ENCODE measurements around the gene STX18. TPM values are rescaled to one million over a fixed set of nuclear protein-coding genes. Genes with fewer than 3 reads are reported as not detected.
A peak's percentile ranks its signal among the peaks of the same experiment; 100 is the strongest.
"Not testable (repeated sequence)": the region's sequence is repeated elsewhere in the genome, so short reads cannot be mapped to it uniquely, and the experiment has no call there.

The STX18 gene
- total RNA-seq, 1 donor from 2014 or later, result 20.4 TPM

DNA sequence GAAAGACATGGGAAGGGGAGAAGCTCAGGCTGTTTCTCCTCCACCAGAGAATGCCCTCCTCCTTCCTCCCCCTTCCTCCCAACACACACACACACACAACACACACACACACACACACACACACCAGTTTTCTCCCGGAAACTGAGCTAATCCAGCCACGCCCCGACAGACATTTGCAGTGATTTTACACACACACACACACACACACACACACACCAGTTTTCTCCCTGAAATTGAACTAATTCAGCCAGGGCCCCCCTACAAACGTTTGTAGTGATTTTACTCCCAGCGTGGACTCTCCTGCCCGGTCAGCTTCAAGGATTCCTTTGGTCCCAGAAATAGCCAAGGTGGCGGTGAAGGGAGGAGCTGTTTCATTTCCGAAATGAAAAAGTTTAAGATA, 32.9 kb upstream of the STX18 start:
- peaks cover 6% of the 10 kb centered on the region for H3K4me1 ChIP-seq
- TF ChIP-seq POLR2AphosphoS5 (IDR thresholded peaks at IDR 0.05; ENCODE audit: insufficient read depth in 1 of 2, low read depth in 1 of 2), result no peak
- TF ChIP-seq, protein P1, sequence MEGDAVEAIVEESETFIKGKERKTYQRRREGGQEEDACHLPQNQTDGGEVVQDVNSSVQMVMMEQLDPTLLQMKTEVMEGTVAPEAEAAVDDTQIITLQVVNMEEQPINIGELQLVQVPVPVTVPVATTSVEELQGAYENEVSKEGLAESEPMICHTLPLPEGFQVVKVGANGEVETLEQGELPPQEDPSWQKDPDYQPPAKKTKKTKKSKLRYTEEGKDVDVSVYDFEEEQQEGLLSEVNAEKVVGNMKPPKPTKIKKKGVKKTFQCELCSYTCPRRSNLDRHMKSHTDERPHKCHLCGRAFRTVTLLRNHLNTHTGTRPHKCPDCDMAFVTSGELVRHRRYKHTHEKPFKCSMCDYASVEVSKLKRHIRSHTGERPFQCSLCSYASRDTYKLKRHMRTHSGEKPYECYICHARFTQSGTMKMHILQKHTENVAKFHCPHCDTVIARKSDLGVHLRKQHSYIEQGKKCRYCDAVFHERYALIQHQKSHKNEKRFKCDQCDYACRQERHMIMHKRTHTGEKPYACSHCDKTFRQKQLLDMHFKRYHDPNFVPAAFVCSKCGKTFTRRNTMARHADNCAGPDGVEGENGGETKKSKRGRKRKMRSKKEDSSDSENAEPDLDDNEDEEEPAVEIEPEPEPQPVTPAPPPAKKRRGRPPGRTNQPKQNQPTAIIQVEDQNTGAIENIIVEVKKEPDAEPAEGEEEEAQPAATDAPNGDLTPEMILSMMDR (IDR thresholded peaks at IDR 0.05), result no peak
- TF ChIP-seq POLR2A (IDR thresholded peaks at IDR 0.05), result no peak
- no peaks in the 10 kb centered on the region for H3K9me3 ChIP-seq
- H3K4me3 ChIP-seq, result peak overlapping the region; percentile 51 to 78
- H3K36me3 ChIP-seq, result no peaks in the 10 kb centered on the region
- intact Hi-C loops (cut with DNase I), result no loop called here
- no peak for DNase-seq (ENCODE audit: extremely low spot score in 2 of 2)
- peak overlapping the region; percentile 76 for H3K27ac ChIP-seq
- H3K27me3 ChIP-seq, result no peaks in the 10 kb centered on the region

DNA sequence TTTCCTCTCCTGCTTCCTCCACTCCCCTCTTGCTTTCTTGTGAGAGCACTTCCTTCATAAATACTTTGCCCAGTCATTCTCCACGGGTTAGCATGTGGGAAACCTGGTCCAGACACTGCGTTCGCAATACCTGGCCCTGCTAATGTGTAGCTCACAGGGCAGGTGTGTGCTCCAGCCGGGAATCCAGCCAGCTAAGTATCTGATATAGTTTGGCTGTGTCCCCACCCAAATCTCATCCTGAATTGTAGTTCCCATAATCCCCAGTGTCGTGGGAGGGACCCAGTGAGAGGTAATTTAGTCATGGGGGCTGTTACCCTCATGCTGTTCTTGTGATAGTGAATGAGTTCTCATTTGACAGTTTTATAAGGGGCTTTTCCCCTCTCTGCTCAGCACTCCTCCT, 32.2 kb upstream of the STX18 start:
- no peaks in the 10 kb centered on the region for H3K36me3 ChIP-seq
- intact Hi-C loops (cut with DNase I), result no loop called here
- TF ChIP-seq POLR2A (IDR thresholded peaks at IDR 0.05) (no peak), POLR2AphosphoS5 (IDR thresholded peaks at IDR 0.05; ENCODE audit: insufficient read depth in 1 of 2, low read depth in 1 of 2) (no peak)
- TF ChIP-seq, protein P1 (IDR thresholded peaks at IDR 0.05), result no peak
- H3K4me1 ChIP-seq, result peaks cover 6% of the 10 kb centered on the region
- peak overlapping the region; percentile 76 for H3K27ac ChIP-seq
- no peaks in the 10 kb centered on the region for H3K9me3 ChIP-seq
- DNase-seq (ENCODE audit: extremely low spot score in 2 of 2), result no peak
- no peaks in the 10 kb centered on the region for H3K27me3 ChIP-seq
- H3K4me3 ChIP-seq, result no peak overlapping the region

DNA sequence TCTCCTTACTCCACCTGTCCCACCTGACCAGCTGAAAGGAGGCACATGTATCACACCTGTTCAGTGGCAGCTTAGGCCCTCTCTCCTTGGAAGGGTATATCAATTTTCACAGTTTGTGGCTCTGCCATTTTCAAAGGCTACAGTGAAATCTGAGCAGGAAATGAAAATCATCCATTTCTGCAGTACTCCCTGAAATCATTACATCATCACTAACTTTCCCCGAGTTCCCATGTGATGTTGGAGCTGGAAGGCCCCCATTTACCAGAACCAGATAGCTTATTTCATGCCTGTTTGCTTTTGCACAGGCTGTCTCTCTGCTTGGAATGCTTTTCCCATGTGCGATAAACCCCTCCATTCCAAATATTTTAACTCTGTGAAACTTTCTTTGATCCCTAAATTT, 31.0 kb upstream of the STX18 start:
- intact Hi-C loops (cut with DNase I), result no loop called here

DNA sequence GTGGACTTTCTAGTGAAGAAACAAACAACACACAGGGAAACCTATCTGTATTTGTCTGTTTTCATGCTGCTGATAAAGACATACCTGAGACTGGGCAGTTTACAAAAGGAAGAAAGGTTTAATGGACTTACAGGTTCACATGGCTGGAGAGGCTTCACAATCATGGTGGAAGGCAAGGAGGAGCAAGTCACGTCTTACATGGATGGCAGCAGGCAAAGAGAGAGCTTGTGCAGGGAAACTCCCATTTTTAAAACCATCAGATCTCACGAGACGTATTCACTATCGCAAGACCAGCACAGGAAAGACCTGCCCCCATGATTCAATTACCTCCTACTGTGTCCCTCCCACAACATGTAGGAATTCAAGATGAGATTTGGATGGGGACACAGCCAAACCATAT, 28.0 kb upstream of the STX18 start:
- intact Hi-C loops (cut with DNase I); H3K9me3 ChIP-seq; H3K4me1 ChIP-seq; H3K27me3 ChIP-seq; DNase-seq (ENCODE audit: extremely low spot score in 2 of 2); H3K36me3 ChIP-seq; H3K27ac ChIP-seq; H3K4me3 ChIP-seq: not testable (repeated sequence)

More for the DNA sequence above, 31.0 kb upstream of the STX18 start:
- TF ChIP-seq POLR2A (IDR thresholded peaks at IDR 0.05) (no peak), POLR2AphosphoS5 (IDR thresholded peaks at IDR 0.05; ENCODE audit: insufficient read depth in 1 of 2, low read depth in 1 of 2) (no peak)
- TF ChIP-seq, protein P1 (IDR thresholded peaks at IDR 0.05), result no peak
- no peaks in the 10 kb centered on the region for H3K9me3 ChIP-seq
- H3K27ac ChIP-seq, result peak overlapping the region; percentile 37
- H3K36me3 ChIP-seq, result no peaks in the 10 kb centered on the region
- H3K4me1 ChIP-seq, result peaks cover 6% of the 10 kb centered on the region
- no peak overlapping the region for H3K4me3 ChIP-seq
- no peaks in the 10 kb centered on the region for H3K27me3 ChIP-seq
- no peak for DNase-seq (ENCODE audit: extremely low spot score in 2 of 2)

DNA sequence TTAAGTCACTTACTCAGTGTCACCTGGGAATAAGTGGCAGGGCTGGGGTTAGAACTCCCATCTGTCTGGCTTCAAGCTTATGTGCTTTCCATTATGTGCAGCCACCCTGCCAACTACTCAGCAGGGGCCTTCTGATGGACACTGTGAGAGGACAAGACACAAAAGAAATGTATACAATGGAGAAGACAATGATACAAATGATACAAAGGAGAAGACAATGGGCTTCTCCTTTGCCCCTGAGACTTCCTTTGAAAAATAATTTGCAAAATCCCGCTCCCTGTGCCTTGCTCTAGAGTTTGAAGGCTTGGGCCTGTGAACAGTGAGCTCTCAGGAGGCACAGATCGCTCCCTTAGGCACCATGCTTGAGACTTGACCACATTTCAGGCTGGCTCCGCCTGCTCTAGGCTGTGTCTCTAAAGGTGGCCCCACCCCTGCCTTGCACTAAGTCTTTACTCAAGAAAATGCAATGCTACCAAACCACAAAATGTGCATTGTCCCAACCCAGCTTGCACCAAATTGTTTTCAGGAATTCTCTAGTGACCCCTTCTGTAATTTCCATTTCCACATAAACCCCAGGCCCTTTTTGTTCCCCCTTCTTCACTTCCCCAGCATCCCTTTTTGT, 27.1 kb upstream of the STX18 start:
- Histone ChIP-seq H3K4me1 (peaks cover 3% of the 10 kb centered on the region), H3K9me3 (no peaks in the 10 kb centered on the region), H3K36me3 (no peaks in the 10 kb centered on the region), H3K4me3 (no peak overlapping the region), H3K27me3 (no peaks in the 10 kb centered on the region), H3K27ac (no peak overlapping the region)
- no peak for TF ChIP-seq POLR2A (IDR thresholded peaks at IDR 0.05)
- no peak for TF ChIP-seq POLR2AphosphoS5 (IDR thresholded peaks at IDR 0.05; ENCODE audit: insufficient read depth in 1 of 2, low read depth in 1 of 2)
- TF ChIP-seq, protein P1 (IDR thresholded peaks at IDR 0.05), result no peak
- no peak for DNase-seq (ENCODE audit: extremely low spot score in 2 of 2)
- intact Hi-C loops (cut with DNase I), result no loop called here

DNA sequence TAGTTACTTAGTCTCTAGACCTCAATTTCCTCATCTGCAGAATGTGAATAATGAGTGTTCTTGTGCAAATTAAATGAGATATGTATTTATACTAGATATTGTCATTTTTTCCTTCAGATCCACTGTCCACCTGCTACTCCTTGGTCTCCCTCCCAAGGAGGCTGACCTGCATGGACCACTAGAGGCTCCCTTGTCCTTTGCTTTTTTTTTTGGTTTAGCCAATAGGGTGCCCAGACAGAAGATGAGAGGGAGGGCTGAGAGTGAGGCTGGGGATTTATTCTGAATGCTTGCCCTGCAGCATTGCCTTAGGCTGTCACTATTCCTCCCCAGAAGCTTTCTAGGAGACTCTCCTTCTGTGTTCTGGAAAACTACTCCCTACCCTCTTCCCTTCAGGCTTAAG, 24.5 kb upstream of the STX18 start:
- H3K36me3 ChIP-seq; H3K27ac ChIP-seq; H3K27me3 ChIP-seq; H3K9me3 ChIP-seq; H3K4me1 ChIP-seq; H3K4me3 ChIP-seq; intact Hi-C loops (cut with DNase I); DNase-seq (ENCODE audit: extremely low spot score in 2 of 2): not testable (repeated sequence)
